Endodermal cell (in vitro differentiated cells): Measurements from ENCODE around the gene PTPRN2. TPM values are rescaled to one million over a fixed set of nuclear protein-coding genes. Genes with fewer than 3 reads are reported as not detected.

Experiments
- DNase-seq: peaks from one replicate; pipeline ENCODE4 v3.0.0-alpha.2; 2017
- H3K27ac ChIP-seq: 2 replicates; pipeline ENCODE4 v1.5.1; 2013; ENCODE audit warnings: mild to moderate bottlenecking, low read depth, low read length, moderate library complexity
- H3K27me3 ChIP-seq: 2 replicates; pipeline ENCODE4 v1.6.1; 2013; ENCODE audit warnings: mild to moderate bottlenecking, low read length, moderate library complexity; ENCODE audit not compliant: insufficient read depth, control insufficient read depth, poor library complexity, severe bottlenecking
- H3K36me3 ChIP-seq: 2 replicates; pipeline ENCODE4 v1.7.0; 2013; ENCODE audit warnings: mild to moderate bottlenecking, low read length, moderate library complexity; ENCODE audit not compliant: control insufficient read depth, insufficient read depth
- H3K4me1 ChIP-seq: one replicate; pipeline ENCODE4 v1.7.0; 2013; ENCODE audit warnings: low read length; ENCODE audit not compliant: control insufficient read depth, insufficient read depth
- H3K4me3 ChIP-seq: 2 replicates; pipeline ENCODE4 v1.5.1; 2013; ENCODE audit warnings: mild to moderate bottlenecking, low read length, moderate library complexity
- H3K9ac ChIP-seq: 2 replicates; pipeline ENCODE4 v1.6.1; 2013; ENCODE audit warnings: mild to moderate bottlenecking, low read length, moderate library complexity; ENCODE audit not compliant: poor library complexity, severe bottlenecking; ENCODE audit errors: extremely low read depth
- H3K9me3 ChIP-seq: 2 replicates; pipeline ENCODE4 v1.6.1; 2013; ENCODE audit warnings: mild to moderate bottlenecking, low read length, moderate library complexity; ENCODE audit not compliant: control insufficient read depth
- H3K27ac Mint-ChIP-seq: 2 replicates; pipeline ENCODE4 v1.8.0; 2020; ENCODE audit warnings: mixed read lengths
- H3K27me3 Mint-ChIP-seq: 2 replicates; pipeline ENCODE4 v1.8.0; 2021; ENCODE audit warnings: mild to moderate bottlenecking, mixed read lengths; ENCODE audit not compliant: insufficient read depth
- H3K36me3 Mint-ChIP-seq: 2 replicates; pipeline ENCODE4 v1.8.0; 2020; ENCODE audit warnings: low read depth, mixed read lengths
- H3K4me1 Mint-ChIP-seq: 2 replicates; pipeline ENCODE4 v1.8.0; 2020; ENCODE audit warnings: mixed read lengths
- H3K4me3 Mint-ChIP-seq: 2 replicates; pipeline ENCODE4 v1.8.0; 2020; ENCODE audit warnings: mild to moderate bottlenecking, moderate library complexity, mixed read lengths
- H3K9me3 Mint-ChIP-seq: 2 replicates; pipeline ENCODE4 v1.8.0; 2020; ENCODE audit warnings: mild to moderate bottlenecking, mixed read lengths
- CTCF ChIP-seq: fragments of 200-600 bp; sonication (generic); conservative IDR thresholded peaks from 2 replicates; pipeline ENCODE4 v1.5.0; 2021; ENCODE audit warnings: antibody characterized with exemption, mild to moderate bottlenecking
- WGBS, 2 experiments: methylation state at CpG; one replicate each; pipeline versions ENCODE4 v1.1.5 to v1.1.7; 2013; ENCODE audit warnings: missing lambda C conversion rate in 2 of 2, mixed read lengths in 1 of 2; ENCODE audit not compliant: insufficient coverage in 1 of 2, insufficient read length in 1 of 2; 5-methylcytosine and 5-hydroxymethylcytosine counted together
- total RNA-seq, 2 donors: library from RNA; stranded (reverse); fragmentation: NEBNext Ultra II Directional in 1 of 2; extraction: Animal tissue kit (Norgen Biotek cat#: 25700) in 1 of 2; gene quantifications; 2 replicates in 1 of 2; 3 replicates in 1 of 2; pipeline ENCODE4 v1.2.1, GENCODE V29; 2021

PTPRN2 gene
- total RNA-seq, 2 donors from 2014 or later: 0.69 to 1.2 TPM

- peaks cover 23% of the 10 kb centered on the region for H3K4me1 Mint-ChIP-seq
- H3K36me3 Mint-ChIP-seq: no peaks in the 10 kb centered on the region
- no peaks in the 10 kb centered on the region for H3K36me3 ChIP-seq
- H3K27ac ChIP-seq: no peak overlapping the region
- no peaks in the 10 kb centered on the region for H3K9me3 Mint-ChIP-seq
- no peaks in the 10 kb centered on the region for H3K4me1 ChIP-seq
- peaks cover 73% of the 10 kb centered on the region for H3K9me3 ChIP-seq
- TF ChIP-seq CTCF: no peak
- H3K4me3 Mint-ChIP-seq: no peak overlapping the region
- no peak overlapping the region for H3K27ac Mint-ChIP-seq
- no peak overlapping the region for H3K4me3 ChIP-seq
- WGBS, 2 experiments: 56 to 60% methylated on average over 6 to 9 of the region's 9 CpGs
- H3K27me3 ChIP-seq: no peaks in the 10 kb centered on the region
- no peak overlapping the region for H3K9ac ChIP-seq
- DNase-seq: peak; percentile 51
- peaks cover 79% of the 10 kb centered on the region for H3K27me3 Mint-ChIP-seq
Measured at GRCh38 chr7:157679607-157680006, 908.0 kb downstream of the PTPRN2 start.

DNA sequence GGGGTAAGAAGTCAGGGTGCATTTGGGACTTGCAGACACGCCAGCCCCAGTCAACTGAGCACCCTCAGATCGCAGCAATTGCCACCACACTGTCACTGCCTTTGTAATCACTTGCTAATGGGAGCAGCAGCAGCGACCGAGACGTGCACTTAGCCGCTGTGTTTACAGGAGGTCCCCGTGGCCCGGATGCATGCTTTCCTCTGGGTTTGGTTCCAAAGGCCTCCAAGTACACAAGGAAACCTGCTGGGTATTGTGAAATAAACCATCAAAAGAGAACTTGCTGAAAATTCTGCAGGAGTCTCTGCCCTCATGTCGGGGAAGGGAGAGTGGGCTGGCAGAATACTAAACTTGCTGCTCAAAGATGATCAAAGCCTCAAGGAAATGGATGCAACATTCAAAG lies 909.1 kb downstream of the PTPRN2 start:
- H3K36me3 ChIP-seq: no peaks in the 10 kb centered on the region
- H3K36me3 Mint-ChIP-seq: no peaks in the 10 kb centered on the region
- H3K4me3 ChIP-seq: no peak overlapping the region
- peaks cover 74% of the 10 kb centered on the region for H3K27me3 Mint-ChIP-seq
- TF ChIP-seq CTCF: no peak
- H3K4me3 Mint-ChIP-seq: no peak overlapping the region
- peaks cover 17% of the 10 kb centered on the region for H3K4me1 Mint-ChIP-seq
- WGBS, 2 experiments: 64 to 72% methylated on average over 9 of the region's 9 CpGs
- no peak overlapping the region for H3K27ac ChIP-seq
- H3K9ac ChIP-seq: no peak overlapping the region
- DNase-seq: peak; percentile 67
- H3K4me1 ChIP-seq: no peaks in the 10 kb centered on the region
- no peak overlapping the region for H3K27ac Mint-ChIP-seq
- H3K9me3 Mint-ChIP-seq: no peaks in the 10 kb centered on the region
- H3K27me3 ChIP-seq: no peaks in the 10 kb centered on the region
- H3K9me3 ChIP-seq: peaks cover 74% of the 10 kb centered on the region

GRCh38 chr7:157676456-157677255 lies 911.0 kb downstream of the PTPRN2 start:
- DNase-seq: peak; percentile 33
- Histone ChIP-seq H3K27me3 (no peaks in the 10 kb centered on the region), H3K36me3 (no peaks in the 10 kb centered on the region), H3K4me1 (no peaks in the 10 kb centered on the region), H3K9ac (no peak overlapping the region), H3K27ac (no peak overlapping the region), H3K9me3 (peaks cover 66% of the 10 kb centered on the region), H3K4me3 (no peak overlapping the region)
- Mint-ChIP-seq H3K4me1 (peaks cover 11% of the 10 kb centered on the region), H3K27me3 (peaks cover 56% of the 10 kb centered on the region), H3K27ac (no peak overlapping the region), H3K36me3 (no peaks in the 10 kb centered on the region), H3K4me3 (no peak overlapping the region), H3K9me3 (no peaks in the 10 kb centered on the region)
- WGBS, 2 experiments: 63 to 75% methylated on average over 10 to 19 of the region's 19 CpGs
- no peak for TF ChIP-seq CTCF
